Loucy (cell line): ENCODE measurements around the gene SH3GL1.

ENCODE experiments used
- CTCF ChIP-seq: fragments of 200-600 bp; sonication (generic); conservative IDR thresholded peaks from 2 replicates; pipeline ENCODE4 v1.5.1; 2014; ENCODE audit warnings: mild to moderate bottlenecking, antibody characterized with exemption, low read length
- EZH2phosphoT487 ChIP-seq: fragments of 200-600 bp; IDR thresholded peaks from 2 replicates; pipeline ENCODE4 v1.6.1; 2018; ENCODE audit warnings: antibody characterized with exemption, mild to moderate bottlenecking, moderate library complexity, borderline replicate concordance

- TF ChIP-seq CTCF (no peak), EZH2phosphoT487 (no peak)
Observed at GRCh38 chr19:4343370-4344307, 56.7 kb downstream of the SH3GL1 start, which contains the start of gene MPND.
